IMR-90 (cell line): ENCODE data around the gene CREBBP. TPM values are rescaled to one million over a fixed set of nuclear protein-coding genes. Genes with fewer than 3 reads are reported as not detected.

Experiments
- ATAC-seq: fragments of 200-7000 bp; cut with Tn5 transposase; 2 replicates; pipeline ENCODE4 v1.9.1; 2020; ENCODE audit warnings: low read depth, mild to moderate bottlenecking, moderate library complexity
- BruUV-seq: library from RNA; stranded (reverse); fragments of 400-500 nt; replicated peaks from 2 replicates; lab custom pipeline; 2021; lab: Mats Ljungman, UMichigan
- CTCF ChIA-PET: fragments of 300-600 bp; formaldehyde crosslinking; extraction: SDS; loops from one replicate; lab custom pipeline; 2021; ENCODE audit warnings: antibody characterized with exemption; lab: Yijun Ruan, JAX
- POLR2A ChIA-PET: fragments of 300-600 bp; sonication (Branson Sonifier 250); formaldehyde crosslinking; loops from one replicate; lab custom pipeline; 2022; ENCODE audit warnings: antibody characterized with exemption; ENCODE audit not compliant: unreplicated experiment; lab: Charles Lee
- DNase-seq: peaks from one replicate; pipeline ENCODE4 v3.0.0; 2013
- H2AFZ ChIP-seq: replicated peaks from 2 replicates; pipeline ENCODE3; 2013; ENCODE audit warnings: low read length, mild to moderate bottlenecking; ENCODE audit not compliant: poor library complexity
- H2AK5ac ChIP-seq: 2 replicates; pipeline ENCODE4 v1.6.1; 2013; ENCODE audit warnings: low read depth, low read length, inconsistent platforms
- H2AK9ac ChIP-seq: replicated peaks from 2 replicates; pipeline ENCODE3; 2013; ENCODE audit warnings: mild to moderate bottlenecking, low read depth, low read length, moderate library complexity; ENCODE audit not compliant: poor library complexity
- H2BK120ac ChIP-seq: 2 replicates; pipeline ENCODE4 v1.6.1; 2013; ENCODE audit warnings: low read depth, low read length, inconsistent platforms
- H2BK15ac ChIP-seq: 3 replicates; pipeline ENCODE4 v1.6.1; 2013; ENCODE audit warnings: low read depth, low read length, inconsistent platforms
- H2BK20ac ChIP-seq: 2 replicates; pipeline ENCODE4 v1.6.1; 2013; ENCODE audit warnings: low read depth, mild to moderate bottlenecking, inconsistent platforms, low read length, moderate library complexity
- H2BK5ac ChIP-seq: 2 replicates; pipeline ENCODE4 v1.6.1; 2013; ENCODE audit warnings: mild to moderate bottlenecking, low read depth, low read length, inconsistent platforms; ENCODE audit not compliant: poor library complexity, severe bottlenecking
- H3K14ac ChIP-seq: replicated peaks from 2 replicates; pipeline ENCODE4 v1.6.1; 2013; ENCODE audit warnings: low read depth, low read length, inconsistent platforms
- H3K18ac ChIP-seq: 2 replicates; pipeline ENCODE4 v1.6.1; 2013; ENCODE audit warnings: low read depth, low read length, control low read depth
- H3K23ac ChIP-seq: 2 replicates; pipeline ENCODE4 v1.6.1; 2013; ENCODE audit warnings: low read depth, low read length, inconsistent platforms
- H3K27ac ChIP-seq: 2 replicates; pipeline ENCODE4 v1.5.1; 2013; ENCODE audit warnings: mild to moderate bottlenecking, control low read depth, low read length; ENCODE audit not compliant: insufficient read depth
- H3K27me3 ChIP-seq: 2 replicates; pipeline ENCODE4 v1.6.1; 2013; ENCODE audit warnings: low read length; ENCODE audit not compliant: control insufficient read depth, insufficient read depth
- H3K36me3 ChIP-seq: 2 replicates; pipeline ENCODE4 v1.6.1; 2013; ENCODE audit warnings: low read length, mixed read lengths; ENCODE audit not compliant: control insufficient read depth, insufficient read depth
- H3K4ac ChIP-seq: 2 replicates; pipeline ENCODE4 v1.6.1; 2013; ENCODE audit warnings: low read depth, low read length, inconsistent platforms
- H3K4me1 ChIP-seq: 2 replicates; pipeline ENCODE4 v1.6.1; 2013; ENCODE audit warnings: low read length, mixed read lengths; ENCODE audit not compliant: control insufficient read depth, insufficient read depth
- H3K4me2 ChIP-seq: 2 replicates; pipeline ENCODE4 v1.6.1; 2013; ENCODE audit warnings: low read depth, mild to moderate bottlenecking, control low read depth, low read length, moderate library complexity
- H3K4me3 ChIP-seq: 2 replicates; pipeline ENCODE4 v1.5.1; 2013; ENCODE audit warnings: low read depth, mild to moderate bottlenecking, control low read depth, low read length, moderate library complexity; ENCODE audit not compliant: insufficient read depth
- H3K56ac ChIP-seq: 2 replicates; pipeline ENCODE4 v1.6.1; 2013; ENCODE audit warnings: low read length, inconsistent platforms; ENCODE audit not compliant: insufficient read depth; ENCODE audit errors: extremely low read depth
- H3K79me1 ChIP-seq, 2 experiments: 2 replicates each; pipeline ENCODE4 v1.6.1; 2013; ENCODE audit warnings: low read length in 2 of 2, inconsistent platforms in 1 of 2, low read depth in 1 of 2
- H3K9ac ChIP-seq: 2 replicates; pipeline ENCODE4 v1.6.1; 2013; ENCODE audit warnings: low read depth, low read length, control low read depth
- H3K9me1 ChIP-seq: 2 replicates; pipeline ENCODE4 v1.6.1; 2013; ENCODE audit warnings: low read length, inconsistent platforms; ENCODE audit not compliant: insufficient read depth
- H3K9me3 ChIP-seq: 2 replicates; pipeline ENCODE4 v1.6.1; 2013; ENCODE audit warnings: low read length; ENCODE audit not compliant: control insufficient read depth, insufficient read depth
- H4K20me1 ChIP-seq: 2 replicates; pipeline ENCODE4 v1.6.1; 2013; ENCODE audit warnings: low read length, inconsistent platforms; ENCODE audit not compliant: insufficient read depth
- H4K5ac ChIP-seq: 2 replicates; pipeline ENCODE4 v1.6.1; 2013; ENCODE audit warnings: mild to moderate bottlenecking, low read depth, low read length, control low read depth
- H4K8ac ChIP-seq, 2 experiments: 2 replicates each; pipeline ENCODE4 v1.6.1; 2013; ENCODE audit warnings: low read depth in 2 of 2, low read length in 2 of 2, control low read depth in 1 of 2, inconsistent platforms in 1 of 2
- H4K91ac ChIP-seq: 2 replicates; pipeline ENCODE4 v1.6.1; 2013; ENCODE audit warnings: low read depth, low read length, inconsistent platforms; ENCODE audit not compliant: insufficient read depth
- CEBPB ChIP-seq: IDR thresholded peaks from 2 replicates; pipeline ENCODE4 v1.6.1; 2012; ENCODE audit warnings: low read depth, low read length, improper control_type of control experiment
- WGBS, 2 experiments: methylation state at CpG; one replicate each; pipeline versions ENCODE4 v1.1.5 to v1.1.7; 2013; ENCODE audit warnings: missing lambda C conversion rate in 2 of 2; ENCODE audit not compliant: insufficient read length in 1 of 2; ENCODE audit errors: extremely low coverage in 2 of 2; 5-methylcytosine and 5-hydroxymethylcytosine counted together
- dilution Hi-C: fragments of 300-500 bp; cut with HindIII; formaldehyde crosslinking; loops from one replicate; pipeline ENCODE4 v1.14.3; 2018; ENCODE audit warnings: low sequenced_read_pairs; ENCODE audit not compliant: unreplicated experiment
- in situ Hi-C: fragments of 300-500 bp; cut with MboI; formaldehyde crosslinking; loops from 3 replicates; pipeline ENCODE4 v1.14.3; 2019; ENCODE audit warnings: low sequenced_read_pairs, inconsistent platforms, mixed read lengths
- intact Hi-C: fragments of 100-400 bp; cut with micrococcal nuclease; formaldehyde crosslinking; loops from 2 replicates; pipeline ENCODE4 v1.10.0; 2022
- polyA plus RNA-seq, 3 experiments: library from polyadenylated mRNA; depleted of rRNA; stranded (reverse); fragments of >200 nt; gene quantifications; 2 replicates each; pipeline ENCODE4 v1.2.3, GENCODE V29; 2012; ENCODE audit warnings: low replicate concordance in 1 of 3
- total RNA-seq: library from RNA; depleted of rRNA; stranded (reverse); fragments of >200 nt; gene quantifications from 2 replicates; pipeline ENCODE4 v1.2.3, GENCODE V29; 2012

CREBBP gene
- total and polyA plus RNA-seq, 2 of the 4 experiments (the other 2 are of a cell fraction), result 7.3 to 12.5 TPM

DNA sequence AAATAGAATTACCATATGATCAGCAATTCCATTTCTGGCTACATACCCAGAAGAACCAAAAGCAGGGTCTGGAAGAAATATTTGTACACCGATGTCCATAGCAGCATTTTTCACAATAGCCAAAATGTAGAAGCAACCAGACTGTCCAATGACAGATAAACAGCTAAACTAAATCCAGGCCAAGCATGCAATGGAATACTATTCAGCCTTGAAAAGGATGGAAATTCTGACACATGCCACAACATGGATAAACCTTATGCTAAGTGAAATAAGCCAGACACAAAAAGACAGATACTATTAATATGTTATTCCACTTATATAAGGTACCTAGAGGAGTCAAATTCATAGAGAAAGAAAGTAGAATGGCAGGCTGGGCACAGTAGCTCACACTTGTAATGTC is 25.9 kb upstream of the CREBBP start:
- H3K4ac ChIP-seq, result no peak overlapping the region
- ATAC-seq (no peak), DNase-seq (no peak)
- no TSS peak for BruUV-seq
- no peak overlapping the region for H3K14ac ChIP-seq
- H3K4me3 ChIP-seq, result no peak overlapping the region
- no peak overlapping the region for H2AK5ac ChIP-seq
- ChIA-PET POLR2A (no interaction called here), CTCF (no interaction called here)
- H4K91ac ChIP-seq, result no peak overlapping the region
- H3K36me3 ChIP-seq, result no peaks in the 10 kb centered on the region
- no peak overlapping the region for H2BK120ac ChIP-seq
- no peaks in the 10 kb centered on the region for H4K20me1 ChIP-seq
- H3K27me3 ChIP-seq, result peaks cover 9% of the 10 kb centered on the region
- H3K4me1 ChIP-seq, result no peaks in the 10 kb centered on the region
- H2BK20ac ChIP-seq, result no peak overlapping the region
- no peak overlapping the region for H2BK15ac ChIP-seq
- no peaks in the 10 kb centered on the region for H3K9me3 ChIP-seq
- no peaks in the 10 kb centered on the region; the same call in 1 of the 2 replicates for H3K9me1 ChIP-seq
- no peak overlapping the region for H3K23ac ChIP-seq
- WGBS, 2 experiments, result no CpG with 5 or more reads among the region's 1 CpG
- H3K79me1 ChIP-seq, result no peaks in the 10 kb centered on the region
- no peak overlapping the region for H2BK5ac ChIP-seq
- dilution Hi-C loops (no loop called here), in situ Hi-C loops (no loop called here), intact Hi-C loops (no loop called here)
- H3K18ac ChIP-seq, result no peak overlapping the region
- no peak overlapping the region for H3K27ac ChIP-seq
- TF ChIP-seq CEBPB, result no peak
- no peak overlapping the region for H3K56ac ChIP-seq
- no peak overlapping the region for H4K5ac ChIP-seq
- no peak overlapping the region for H2AFZ ChIP-seq
- H3K9ac ChIP-seq, result no peak overlapping the region
- H2AK9ac ChIP-seq, result no peak overlapping the region
- H3K4me2 ChIP-seq, result no peak overlapping the region
- H4K8ac ChIP-seq, result no peak overlapping the region
